NCI-H128 (cell line): ENCODE results near the gene CD3E.

ENCODE experiments used
- DNase-seq: peaks from one replicate; lab custom pipeline; 2025; ENCODE audit not compliant: unreplicated experiment; lab: John Stamatoyannopoulos, UW

Gene CD3E

GRCh38 chr11:118321386-118322082, 17.0 kb downstream of the CD3E start:
- DNase-seq: no peak

GRCh38 chr11:118322721-118323120, 18.2 kb downstream of the CD3E start:
- DNase-seq: no peak

- DNase-seq: no peak
Measured at GRCh38 chr11:118325283-118325682, 20.8 kb downstream of the CD3E start.

- no peak for DNase-seq
Measured at GRCh38 chr11:118328745-118329144, 24.2 kb downstream of the CD3E start.

GRCh38 chr11:118334745-118335144, 30.2 kb downstream of the CD3E start:
- no peak for DNase-seq

- DNase-seq: no peak
Measured at GRCh38 chr11:118338637-118339061, 34.1 kb downstream of the CD3E start.

GRCh38 chr11:118339281-118339961, 34.9 kb downstream of the CD3E start:
- DNase-seq: no peak

GRCh38 chr11:118340449-118340848, 35.9 kb downstream of the CD3E start:
- no peak for DNase-seq

- no peak for DNase-seq
Measured at GRCh38 chr11:118341261-118341660, 36.7 kb downstream of the CD3E start.

- no peak for DNase-seq
Measured at GRCh38 chr11:118341815-118342489, 37.4 kb downstream of the CD3E start.

- DNase-seq: no peak
Measured at GRCh38 chr11:118342503-118343161, 38.1 kb downstream of the CD3E start, which contains the start of gene CD3D. Gene CD3D (minus strand): TSS chr11:118342705. CDS start chr11:118342607, 98 bp downstream.

- DNase-seq: no peak
Measured at GRCh38 chr11:118343248-118343647, 38.7 kb downstream of the CD3E start.

- no peak for DNase-seq
Measured at GRCh38 chr11:118343981-118344515, 39.5 kb downstream of the CD3E start, which contains the start of gene CD3G. Gene CD3G (plus strand): TSS chr11:118344344. CDS start chr11:118344424, 80 bp downstream.

GRCh38 chr11:118349475-118349874, 44.9 kb downstream of the CD3E start:
- no peak for DNase-seq

GRCh38 chr11:118353084-118353710, 48.7 kb downstream of the CD3E start:
- DNase-seq: no peak

- DNase-seq: no peak
Measured at GRCh38 chr11:118358071-118358470, 53.5 kb downstream of the CD3E start.

- DNase-seq: peak; percentile 70
Measured at GRCh38 chr11:118359295-118359958, 54.9 kb downstream of the CD3E start, which contains the start of gene UBE4A. Gene UBE4A (plus strand): TSS chr11:118359600. CDS start chr11:118365081, 5,481 bp downstream.

- no peak for DNase-seq
Measured at GRCh38 chr11:118364956-118365615, 60.6 kb downstream of the CD3E start.
